ENCODE measurements around the gene JMJD4. TPM values are rescaled to one million over a fixed set of nuclear protein-coding genes. Genes with fewer than 3 reads are reported as not detected.

The JMJD4 gene
- total and polyA plus RNA-seq, 2 of the 4 experiments (the other 2 are of a cell fraction) = 24.6 to 28.5 TPM

GRCh38 chr1:227756172-227756959 lies 21.3 kb upstream of the JMJD4 start:
- in situ Hi-C loops (cut with MboI; ENCODE audit: low sequenced_read_pairs) = no loop called here
- ATAC-seq (ENCODE audit: low read depth) = no peak

More at GRCh38 chr1:227756172-227756959, 21.3 kb upstream of the JMJD4 start:
- Histone ChIP-seq H3K23ac (ENCODE audit: low read depth, low read length) (no peak overlapping the region), H4K91ac (ENCODE audit: insufficient read depth, low read depth, low read length) (no peak overlapping the region), H3K9ac (ENCODE audit: low read depth, low read length) (no peak overlapping the region), H3K4me3 (ENCODE audit: insufficient read depth, low read depth, low read length) (no peak overlapping the region), H2BK5ac (ENCODE audit: low read depth, low read length, poor library complexity, severe bottlenecking) (no peak overlapping the region), H3K4me1 (ENCODE audit: control insufficient read depth, insufficient read depth, low read length) (peaks cover 34% of the 10 kb centered on the region), H4K20me1 (ENCODE audit: insufficient read depth, low read length) (peaks cover 39% of the 10 kb centered on the region), H3K79me1 (ENCODE audit: low read depth in 1 of 2, low read length in 2 of 2) (peaks cover 26 to 85% of the 10 kb centered on the region in 2 experiments), H3K4ac (ENCODE audit: low read depth, low read length) (no peak overlapping the region), H2AK5ac (ENCODE audit: low read depth, low read length) (peak overlapping the region; percentile 21; the same call in 1 of the 2 replicates), H4K8ac (ENCODE audit: low read depth in 2 of 2, low read length in 2 of 2) (no peak overlapping the region), H3K36me3 (ENCODE audit: control insufficient read depth, insufficient read depth, low read length) (peaks cover 13% of the 10 kb centered on the region), H3K4me2 (ENCODE audit: low read depth, low read length) (no peak overlapping the region), H2BK120ac (ENCODE audit: low read depth, low read length) (no peak overlapping the region), H4K5ac (ENCODE audit: low read depth, low read length) (no peak overlapping the region; the same call in 1 of the 2 replicates), H3K27ac (ENCODE audit: insufficient read depth, low read length) (no peak overlapping the region; the same call in 1 of the 2 replicates), H3K27me3 (ENCODE audit: control insufficient read depth, insufficient read depth, low read length) (no peaks in the 10 kb centered on the region), H2BK20ac (ENCODE audit: low read depth, low read length) (no peak overlapping the region), H3K14ac (replicated peaks; ENCODE audit: low read depth, low read length) (no peak overlapping the region), H3K18ac (ENCODE audit: low read depth, low read length) (no peak overlapping the region), H3K56ac (ENCODE audit: extremely low read depth, insufficient read depth, low read length) (no peak overlapping the region), H3K9me1 (ENCODE audit: insufficient read depth, low read length) (peaks cover 34% of the 10 kb centered on the region), H2BK15ac (ENCODE audit: low read depth, low read length) (no peak overlapping the region), H2AFZ (replicated peaks; ENCODE audit: low read length, poor library complexity) (no peak overlapping the region), H2AK9ac (replicated peaks; ENCODE audit: low read depth, low read length, poor library complexity) (no peak overlapping the region), H3K9me3 (ENCODE audit: control insufficient read depth, insufficient read depth, low read length) (no peaks in the 10 kb centered on the region)
- no TSS peak for BruUV-seq (replicated peaks)
- peak; percentile 73 for DNase-seq
- intact Hi-C loops (cut with micrococcal nuclease) = no loop called here
- TF ChIP-seq MXI1 (IDR thresholded peaks at IDR 0.05; ENCODE audit: borderline replicate concordance, low read depth, low read length) (no peak), CEBPB (IDR thresholded peaks at IDR 0.05; ENCODE audit: low read depth, low read length) (peak; percentile 41; the same call in 1 of the 2 replicates)
- POLR2A ChIA-PET (ENCODE audit: unreplicated experiment) = no interaction called here
- CTCF ChIA-PET = interaction anchor here (0.6 kb wide), 1 partner anchor 275 kb away, joined by 3 read pairs; no protein-coding TSS in a partner anchor
- dilution Hi-C loops (cut with HindIII; ENCODE audit: low sequenced_read_pairs, unreplicated experiment) = no loop called here
- WGBS, 2 experiments (ENCODE audit: extremely low coverage in 2 of 2, insufficient read length in 1 of 2) = 93% methylated on average over 3 of the region's 13 CpGs; no CpG with 5 or more reads in 1 of the 2 experiments
